Left ventricle myocardium superior (tissue), 1 donor: ENCODE data around the gene KIF1C. TPM values are rescaled to one million over a fixed set of nuclear protein-coding genes. Genes with fewer than 3 reads are reported as not detected.
A peak's percentile ranks its signal among the peaks of the same experiment; 100 is the strongest.

ENCODE experiments used
- ATAC-seq: fragments of 200-7000 bp; cut with Tn5 transposase; one replicate; pipeline ENCODE4 v1.9.1; 2020; ENCODE audit warnings: mild to moderate bottlenecking, moderate library complexity
- DNase-seq: peaks from one replicate; pipeline ENCODE4 v3.0.0-alpha.2; 2020
- intact Hi-C: fragments of 100-400 bp; cut with micrococcal nuclease; formaldehyde crosslinking; loops from one replicate; pipeline ENCODE4 v1.11.0; 2022
- total RNA-seq: library from RNA; stranded (reverse); fragmentation: NEBNext Ultra II Directional; extraction: Animal tissue kit (Norgen Biotek cat#: 25700); gene quantifications from one replicate; pipeline ENCODE4 v1.2.1, GENCODE V29; 2021
- donor health status: DM: no; HTN: yes; CAD: no; lungs with severe emphysema.

KIF1C gene
- total RNA-seq, 1 donor from 2014 or later, result 747 TPM

- ATAC-seq (peak; percentile 81), DNase-seq (peak; percentile 96)
- intact Hi-C loops, result no loop called here
Observed at GRCh38 chr17:4967539-4968485, 29.9 kb upstream of the KIF1C start, which contains the start of gene SPAG7. TSS of gene SPAG7 (minus strand) at chr17:4967817. CDS start at chr17:4967804, 13 bp downstream.

DNA sequence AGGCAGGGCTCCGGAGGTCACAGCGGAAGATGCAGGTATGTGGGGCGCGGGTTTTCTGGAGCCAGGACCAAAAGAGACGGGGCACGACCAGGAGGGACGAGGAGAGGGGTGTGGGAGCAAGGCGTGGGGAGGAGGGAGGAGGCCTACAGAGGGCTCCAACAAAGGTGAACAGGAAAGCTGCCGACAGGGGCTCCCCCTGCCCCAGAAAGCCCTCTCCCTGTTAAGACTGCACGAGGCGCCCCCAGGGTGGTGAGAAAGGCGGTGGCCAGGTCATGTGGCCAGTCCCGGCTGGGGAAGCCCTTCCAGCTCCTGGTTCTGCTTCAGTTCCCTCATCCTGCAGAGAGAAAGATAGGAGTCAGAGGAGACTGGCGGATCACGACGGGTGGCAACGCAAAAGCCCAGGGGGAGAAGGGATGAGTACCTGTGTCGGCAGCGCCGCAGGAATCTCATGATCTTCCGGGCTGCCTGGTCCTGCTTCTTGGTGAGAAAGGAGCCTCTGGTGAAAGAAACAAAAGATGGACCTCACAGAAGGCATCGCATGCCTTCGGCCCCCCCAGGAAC, 29.2 kb upstream of the KIF1C start:
- DNase-seq (peak; percentile 52), ATAC-seq (no peak)
- intact Hi-C loops, result no loop called here

- intact Hi-C loops, result no loop called here
- DNase-seq (peak; percentile 60), ATAC-seq (no peak)
Observed at GRCh38 chr17:4969047-4969550, 28.7 kb upstream of the KIF1C start.

- no peak for ATAC-seq
- intact Hi-C loops, result no loop called here
- DNase-seq, result no peak
Observed at GRCh38 chr17:4969551-4970173, 28.1 kb upstream of the KIF1C start.

GRCh38 chr17:4970273-4970672, 27.5 kb upstream of the KIF1C start:
- intact Hi-C loops, result no loop called here
- DNase-seq (no peak), ATAC-seq (no peak)

- intact Hi-C loops, result no loop called here
- no peak for DNase-seq
- ATAC-seq, result no peak
Observed at GRCh38 chr17:4971826-4972225, 25.9 kb upstream of the KIF1C start.

DNA sequence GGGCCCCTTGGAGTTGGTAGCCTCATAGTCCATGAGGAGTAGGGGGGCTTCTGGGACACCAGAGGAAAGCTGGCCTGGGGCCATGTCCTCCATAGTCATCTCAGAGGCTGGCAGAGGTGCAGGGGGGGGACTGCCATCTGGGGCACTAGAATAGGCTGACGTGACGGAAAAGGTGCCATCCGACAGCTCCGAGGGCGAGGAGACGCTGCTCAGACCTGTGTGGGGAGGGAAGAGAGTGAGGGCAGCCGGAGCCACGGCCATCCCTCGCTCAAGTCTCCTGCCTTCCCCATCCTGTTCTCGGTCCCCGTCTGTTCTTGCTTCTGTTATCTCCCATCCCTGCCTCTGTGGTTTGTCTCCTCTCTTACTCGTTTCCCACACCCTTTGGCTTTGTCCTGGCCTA, 25.4 kb upstream of the KIF1C start:
- intact Hi-C loops, result no loop called here

GRCh38 chr17:4972752-4973151, 25.0 kb upstream of the KIF1C start:
- intact Hi-C loops, result no loop called here
- DNase-seq, result no peak

More for the DNA sequence above, 25.4 kb upstream of the KIF1C start:
- no peak for ATAC-seq
- DNase-seq, result no peak

GRCh38 chr17:4973256-4974114, 24.3 kb upstream of the KIF1C start:
- DNase-seq (no peak), ATAC-seq (no peak)
- intact Hi-C loops, result no loop called here

More at GRCh38 chr17:4972752-4973151, 25.0 kb upstream of the KIF1C start:
- no peak for ATAC-seq

GRCh38 chr17:4974115-4974670, 23.6 kb upstream of the KIF1C start:
- DNase-seq, result peak; percentile 69
- peak; percentile 88 for ATAC-seq
- intact Hi-C loops, result no loop called here

- no peak for ATAC-seq
- DNase-seq, result no peak
Observed at GRCh38 chr17:4978726-4979125, 19.0 kb upstream of the KIF1C start.

GRCh38 chr17:4980644-4981216, 17.0 kb upstream of the KIF1C start:
- no peak for DNase-seq
- intact Hi-C loops, result no loop called here
- peak; percentile 57 for ATAC-seq

More at GRCh38 chr17:4978726-4979125, 19.0 kb upstream of the KIF1C start:
- intact Hi-C loops, result no loop called here

DNA sequence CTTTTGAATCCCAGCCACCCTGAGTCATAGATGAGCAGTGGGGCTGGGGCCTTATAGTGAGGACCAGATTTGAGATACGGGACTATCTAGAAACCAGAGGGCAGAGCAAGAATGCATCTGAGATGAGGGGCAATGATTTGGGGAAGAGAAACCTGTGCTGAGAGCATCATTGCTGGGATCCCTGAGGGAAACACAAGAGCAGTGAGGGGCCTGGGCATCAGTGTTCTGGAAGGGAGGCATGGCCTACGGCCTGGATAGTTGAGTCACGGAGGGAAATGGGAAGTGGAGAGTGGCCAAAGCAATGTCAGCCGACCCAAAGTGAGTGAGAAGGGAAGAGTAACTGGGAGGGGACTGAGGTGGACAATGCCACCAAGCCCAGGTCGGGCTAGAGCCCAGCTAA, 15.4 kb upstream of the KIF1C start:
- ATAC-seq, result no peak
- intact Hi-C loops, result no loop called here

GRCh38 chr17:4986403-4986802, 11.3 kb upstream of the KIF1C start:
- no peak for ATAC-seq
- no peak for DNase-seq

More for the DNA sequence above, 15.4 kb upstream of the KIF1C start:
- DNase-seq, result no peak

DNA sequence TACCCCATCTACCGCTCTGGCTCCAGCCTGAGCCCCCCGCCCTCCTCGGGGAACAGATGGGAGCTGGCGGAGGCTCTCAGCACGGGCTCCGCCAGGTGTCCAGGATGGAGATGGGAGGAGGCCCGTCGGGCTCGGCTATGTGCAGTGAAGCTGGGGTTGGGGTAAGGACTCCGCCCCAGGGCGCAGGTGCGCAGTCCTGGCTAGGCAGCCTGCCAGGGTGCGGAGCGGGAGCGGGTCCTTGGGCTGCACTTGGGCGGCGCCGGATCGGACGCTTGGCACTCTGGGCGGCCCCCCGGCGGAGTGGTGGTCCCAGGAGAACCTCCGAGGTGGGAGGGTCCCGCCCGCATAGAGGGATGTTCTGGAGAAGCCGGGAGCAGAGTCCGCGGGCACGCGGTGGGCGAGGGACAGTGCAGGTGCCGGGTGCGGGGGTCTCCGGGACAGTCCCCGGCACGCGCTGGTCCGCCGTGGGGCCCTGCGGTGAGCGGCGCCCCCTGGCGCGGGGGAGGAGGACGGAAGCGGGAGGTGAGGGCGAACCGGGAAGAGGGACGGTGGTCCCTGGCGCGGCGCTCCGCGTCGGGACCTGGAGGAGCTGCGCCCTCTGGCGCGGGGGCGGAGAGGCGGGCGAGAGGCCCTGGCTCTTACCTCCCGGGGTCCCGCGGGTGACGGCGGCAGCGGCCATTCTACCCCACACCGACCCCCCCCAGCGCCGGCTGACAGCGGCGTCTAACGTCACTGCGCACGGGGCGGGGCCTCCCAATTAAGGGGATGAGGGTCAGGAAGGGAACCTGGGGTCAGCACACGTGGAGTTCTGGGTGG, 10.6 kb upstream of the KIF1C start, which contains the start of gene CAMTA2:
TSS of gene CAMTA2 (minus strand) at position 725 of the 816 bp plus-strand sequence. CDS start 1,453 bp downstream, outside the sequence.
- intact Hi-C loops, result no loop called here
- peak; percentile 96 for DNase-seq
- peak; percentile 96 for ATAC-seq

More at GRCh38 chr17:4986403-4986802, 11.3 kb upstream of the KIF1C start:
- intact Hi-C loops, result no loop called here

DNA sequence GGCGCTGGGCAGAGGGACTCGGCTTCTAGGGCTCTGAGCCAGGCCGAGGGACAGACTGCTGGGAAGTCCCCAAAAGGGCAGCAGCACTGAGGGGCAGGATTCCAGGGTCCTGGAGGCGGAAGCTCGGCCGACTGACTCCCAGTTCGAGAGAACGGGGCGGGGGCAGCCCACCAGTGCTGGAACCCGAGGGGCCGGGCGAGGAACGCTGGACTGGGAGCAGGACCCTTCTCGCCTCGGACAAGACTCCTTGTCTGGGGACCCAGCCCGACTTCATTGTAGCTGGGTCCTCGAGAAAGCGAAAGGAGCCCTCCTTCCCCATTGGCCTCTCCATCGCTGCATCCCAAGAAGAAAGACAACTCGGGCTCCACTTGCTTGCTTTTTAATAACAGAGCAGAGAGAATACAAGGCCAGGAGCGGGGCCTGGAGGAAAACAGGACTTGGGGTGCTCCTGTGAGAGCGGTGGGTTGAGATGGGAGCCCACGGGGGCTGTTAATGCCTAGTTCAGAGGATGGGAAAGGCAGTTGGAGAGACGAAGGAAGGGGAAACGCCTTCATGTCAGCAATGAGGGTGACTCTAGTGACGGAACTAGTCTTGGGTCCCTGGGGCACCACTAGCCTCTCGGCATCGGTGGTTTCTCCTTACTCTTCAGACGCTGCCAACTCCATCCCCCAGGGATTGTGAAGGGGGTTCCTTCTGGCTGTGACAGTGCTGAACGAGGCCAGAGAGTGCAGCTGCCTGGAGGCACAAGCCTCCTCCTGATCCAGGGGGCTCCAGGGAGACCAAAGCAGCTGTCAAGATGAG, 9.8 kb upstream of the KIF1C start:
- intact Hi-C loops, result no loop called here
- DNase-seq, result peak; percentile 55
- peak; percentile 29 for ATAC-seq
